ENCODE data around the gene LDLRAD4.
A peak's percentile ranks its signal among the peaks of the same experiment; 100 is the strongest.

The LDLRAD4 gene

GRCh38 chr18:13202571-13202970 lies 16.0 kb upstream of the LDLRAD4 start:
- no peak for DNase-seq (ENCODE audit: low spot score)

- DNase-seq (ENCODE audit: low spot score) = no peak
These were observed 12.3 kb upstream of the LDLRAD4 start for GRCh38 chr18:13206301-13206700.

- no peak for DNase-seq (ENCODE audit: low spot score)
These were observed 11.3 kb upstream of the LDLRAD4 start for GRCh38 chr18:13207294-13207693.

GRCh38 chr18:13211534-13211933 lies 7.0 kb upstream of the LDLRAD4 start:
- peak; percentile 86 for DNase-seq (ENCODE audit: low spot score)

GRCh38 chr18:13213036-13213795 lies 5.3 kb upstream of the LDLRAD4 start:
- DNase-seq (ENCODE audit: low spot score) = no peak

GRCh38 chr18:13214609-13215008 lies 4.0 kb upstream of the LDLRAD4 start:
- no peak for DNase-seq (ENCODE audit: low spot score)

GRCh38 chr18:13216092-13216582 lies 2.4 kb upstream of the LDLRAD4 start:
- DNase-seq (ENCODE audit: low spot score) = peak; percentile 89

- DNase-seq (ENCODE audit: low spot score) = peak; percentile 91
These were observed 1.7 kb upstream of the LDLRAD4 start for GRCh38 chr18:13216711-13217465.

- peak; percentile 90 for DNase-seq (ENCODE audit: low spot score)
These were observed 1.0 kb upstream of the LDLRAD4 start for GRCh38 chr18:13217466-13217961.

- DNase-seq (ENCODE audit: low spot score) = no peak
These were observed 591 bp upstream of the LDLRAD4 start for GRCh38 chr18:13217971-13218367.

GRCh38 chr18:13218997-13219396 lies 437 bp downstream of the LDLRAD4 start:
- DNase-seq (ENCODE audit: low spot score) = no peak

- DNase-seq (ENCODE audit: low spot score) = no peak
These were observed 1.1 kb downstream of the LDLRAD4 start for GRCh38 chr18:13219593-13220159.

GRCh38 chr18:13220361-13220991 lies 1.9 kb downstream of the LDLRAD4 start:
- DNase-seq (ENCODE audit: low spot score) = no peak

- peak; percentile 76 for DNase-seq (ENCODE audit: low spot score)
These were observed 3.6 kb downstream of the LDLRAD4 start for GRCh38 chr18:13221869-13222855.

GRCh38 chr18:13222856-13223281 lies 4.3 kb downstream of the LDLRAD4 start:
- DNase-seq (ENCODE audit: low spot score) = no peak

GRCh38 chr18:13223311-13224143 lies 5.0 kb downstream of the LDLRAD4 start:
- no peak for DNase-seq (ENCODE audit: low spot score)

GRCh38 chr18:13225261-13225660 lies 6.7 kb downstream of the LDLRAD4 start:
- DNase-seq (ENCODE audit: low spot score) = no peak

- no peak for DNase-seq (ENCODE audit: low spot score)
These were observed 8.1 kb downstream of the LDLRAD4 start for GRCh38 chr18:13226533-13227144.

- no peak for DNase-seq (ENCODE audit: low spot score)
These were observed 9.3 kb downstream of the LDLRAD4 start for GRCh38 chr18:13227910-13228309.
